OCI-M2 (cell line): ENCODE measurements around the gene DIAPH3.

Experiments
- DNase-seq: peaks from one replicate; lab custom pipeline; 2025; ENCODE audit not compliant: unreplicated experiment; lab: John Stamatoyannopoulos, UW

Gene DIAPH3

GRCh38 chr13:60158321-60158801 is 5.4 kb downstream of the DIAPH3 start:
- DNase-seq: no peak

GRCh38 chr13:60155978-60156377 is 7.8 kb downstream of the DIAPH3 start:
- DNase-seq: no peak

GRCh38 chr13:60152904-60153303 is 10.8 kb downstream of the DIAPH3 start:
- DNase-seq: no peak

GRCh38 chr13:60152114-60152513 is 11.6 kb downstream of the DIAPH3 start:
- no peak for DNase-seq

GRCh38 chr13:60150538-60150937 is 13.2 kb downstream of the DIAPH3 start:
- DNase-seq: no peak

GRCh38 chr13:60148918-60149317 is 14.8 kb downstream of the DIAPH3 start:
- no peak for DNase-seq

GRCh38 chr13:60147361-60147760 is 16.4 kb downstream of the DIAPH3 start:
- DNase-seq: no peak

- DNase-seq: no peak
Observed at GRCh38 chr13:60146471-60146870, 17.3 kb downstream of the DIAPH3 start.

GRCh38 chr13:60143775-60144174 is 20.0 kb downstream of the DIAPH3 start:
- DNase-seq: no peak

- DNase-seq: no peak
Observed at GRCh38 chr13:60139272-60139671, 24.5 kb downstream of the DIAPH3 start.

GRCh38 chr13:60138674-60139073 is 25.1 kb downstream of the DIAPH3 start:
- DNase-seq: no peak

GRCh38 chr13:60137911-60138560 is 25.7 kb downstream of the DIAPH3 start:
- no peak for DNase-seq

GRCh38 chr13:60135344-60135743 is 28.4 kb downstream of the DIAPH3 start:
- no peak for DNase-seq

GRCh38 chr13:60134376-60134775 is 29.4 kb downstream of the DIAPH3 start:
- DNase-seq: no peak

- no peak for DNase-seq
Observed at GRCh38 chr13:60121337-60121687, 42.4 kb downstream of the DIAPH3 start.

- DNase-seq: no peak
Observed at GRCh38 chr13:60120617-60121336, 43.0 kb downstream of the DIAPH3 start.

GRCh38 chr13:60118696-60119400 is 44.9 kb downstream of the DIAPH3 start:
- no peak for DNase-seq

- no peak for DNase-seq
Observed at GRCh38 chr13:60114499-60115028, 49.2 kb downstream of the DIAPH3 start.

GRCh38 chr13:60112771-60113170 is 51.0 kb downstream of the DIAPH3 start:
- no peak for DNase-seq

- no peak for DNase-seq
Observed at GRCh38 chr13:60111691-60112090, 52.0 kb downstream of the DIAPH3 start.

GRCh38 chr13:60109285-60109684 is 54.4 kb downstream of the DIAPH3 start:
- DNase-seq: no peak

- DNase-seq: no peak
Observed at GRCh38 chr13:60108589-60108988, 55.1 kb downstream of the DIAPH3 start.
